Eye (tissue), 1 donor: Measurements from ENCODE around the gene TLK1.
"Not testable (repeated sequence)": the region's sequence is repeated elsewhere in the genome, so short reads cannot be mapped to it uniquely, and the experiment has no call there.

Source experiments
- DNase-seq: peaks from one replicate; pipeline ENCODE4 v3.0.0-alpha.2; 2015

The TLK1 gene

GRCh38 chr2:171139860-171140259 lies 20.8 kb downstream of the TLK1 start:
- no peak for DNase-seq

- DNase-seq = no peak
These were observed 24.7 kb downstream of the TLK1 start for GRCh38 chr2:171136024-171136423.

- no peak for DNase-seq
These were observed 26.0 kb downstream of the TLK1 start for GRCh38 chr2:171134624-171135230.

- no peak for DNase-seq
These were observed 28.6 kb downstream of the TLK1 start for GRCh38 chr2:171132086-171132485.

GRCh38 chr2:171128461-171128860 lies 32.2 kb downstream of the TLK1 start:
- no peak for DNase-seq

GRCh38 chr2:171124541-171124940 lies 36.2 kb downstream of the TLK1 start:
- no peak for DNase-seq

GRCh38 chr2:171109571-171109970 lies 51.1 kb downstream of the TLK1 start:
- DNase-seq = no peak

GRCh38 chr2:171109020-171109419 lies 51.7 kb downstream of the TLK1 start:
- no peak for DNase-seq

GRCh38 chr2:171107803-171108202 lies 52.9 kb downstream of the TLK1 start:
- no peak for DNase-seq

- DNase-seq = no peak
These were observed 56.3 kb downstream of the TLK1 start for GRCh38 chr2:171104379-171104778.

GRCh38 chr2:171102802-171103201 lies 57.9 kb downstream of the TLK1 start:
- no peak for DNase-seq

- no peak for DNase-seq
These were observed 60.3 kb downstream of the TLK1 start for GRCh38 chr2:171100370-171100769.

- DNase-seq = no peak
These were observed 62.1 kb downstream of the TLK1 start for GRCh38 chr2:171098607-171099006.

- no peak for DNase-seq
These were observed 65.6 kb downstream of the TLK1 start for GRCh38 chr2:171095014-171095582.

GRCh38 chr2:171091517-171091916 lies 69.2 kb downstream of the TLK1 start:
- not testable (repeated sequence) for DNase-seq

- no peak for DNase-seq
These were observed 71.2 kb downstream of the TLK1 start for GRCh38 chr2:171089489-171089888.

GRCh38 chr2:171088057-171088834 lies 72.4 kb downstream of the TLK1 start:
- DNase-seq = no peak

- no peak for DNase-seq
These were observed 73.1 kb downstream of the TLK1 start for GRCh38 chr2:171087547-171087946.

- DNase-seq = peak; percentile 58
These were observed 74.1 kb downstream of the TLK1 start for GRCh38 chr2:171086352-171087290.

- DNase-seq = no peak
These were observed 76.6 kb downstream of the TLK1 start for GRCh38 chr2:171084128-171084527.

- no peak for DNase-seq
These were observed 77.2 kb downstream of the TLK1 start for GRCh38 chr2:171083451-171083850.

- no peak for DNase-seq
These were observed 79.0 kb downstream of the TLK1 start for GRCh38 chr2:171081649-171082111.

- no peak for DNase-seq
These were observed 80.1 kb downstream of the TLK1 start for GRCh38 chr2:171080607-171081006.
